GM12875 (cell line): ENCODE data around the gene LRRC61.

Experiments used
- H3K4me3 ChIP-seq: one replicate; pipeline ENCODE4 v1.5.1; 2011; ENCODE audit warnings: low read depth, low read length, control low read depth
- TF ChIP-seq, protein P1 (sequence below): IDR thresholded peaks from 2 replicates; pipeline ENCODE4 v1.5.1; 2011; ENCODE audit warnings: low read depth, mild to moderate bottlenecking, control low read depth, inconsistent platforms, low read length, moderate library complexity, borderline replicate concordance; ENCODE audit not compliant: insufficient read depth

The LRRC61 gene

DNA sequence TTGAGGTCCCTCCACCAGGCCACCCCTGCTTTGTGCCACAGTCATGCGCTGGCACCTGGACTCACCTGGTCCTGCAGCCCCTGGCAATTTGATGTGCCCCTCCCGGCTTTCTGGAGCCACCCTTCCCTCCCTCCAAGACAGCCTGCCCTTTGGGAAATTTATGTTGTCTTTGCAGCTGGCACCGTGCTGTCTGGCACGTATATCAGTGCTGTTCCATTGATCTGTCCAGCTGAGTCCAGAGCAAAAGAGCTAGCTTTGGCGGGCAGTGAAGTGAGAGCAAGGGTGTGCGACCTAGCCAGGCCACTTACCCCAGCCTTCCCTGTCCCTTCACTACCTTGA is 12.6 kb downstream of the LRRC61 start:
- H3K4me3 ChIP-seq, result no peak overlapping the region
- TF ChIP-seq, protein P1, sequence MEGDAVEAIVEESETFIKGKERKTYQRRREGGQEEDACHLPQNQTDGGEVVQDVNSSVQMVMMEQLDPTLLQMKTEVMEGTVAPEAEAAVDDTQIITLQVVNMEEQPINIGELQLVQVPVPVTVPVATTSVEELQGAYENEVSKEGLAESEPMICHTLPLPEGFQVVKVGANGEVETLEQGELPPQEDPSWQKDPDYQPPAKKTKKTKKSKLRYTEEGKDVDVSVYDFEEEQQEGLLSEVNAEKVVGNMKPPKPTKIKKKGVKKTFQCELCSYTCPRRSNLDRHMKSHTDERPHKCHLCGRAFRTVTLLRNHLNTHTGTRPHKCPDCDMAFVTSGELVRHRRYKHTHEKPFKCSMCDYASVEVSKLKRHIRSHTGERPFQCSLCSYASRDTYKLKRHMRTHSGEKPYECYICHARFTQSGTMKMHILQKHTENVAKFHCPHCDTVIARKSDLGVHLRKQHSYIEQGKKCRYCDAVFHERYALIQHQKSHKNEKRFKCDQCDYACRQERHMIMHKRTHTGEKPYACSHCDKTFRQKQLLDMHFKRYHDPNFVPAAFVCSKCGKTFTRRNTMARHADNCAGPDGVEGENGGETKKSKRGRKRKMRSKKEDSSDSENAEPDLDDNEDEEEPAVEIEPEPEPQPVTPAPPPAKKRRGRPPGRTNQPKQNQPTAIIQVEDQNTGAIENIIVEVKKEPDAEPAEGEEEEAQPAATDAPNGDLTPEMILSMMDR, result no peak

DNA sequence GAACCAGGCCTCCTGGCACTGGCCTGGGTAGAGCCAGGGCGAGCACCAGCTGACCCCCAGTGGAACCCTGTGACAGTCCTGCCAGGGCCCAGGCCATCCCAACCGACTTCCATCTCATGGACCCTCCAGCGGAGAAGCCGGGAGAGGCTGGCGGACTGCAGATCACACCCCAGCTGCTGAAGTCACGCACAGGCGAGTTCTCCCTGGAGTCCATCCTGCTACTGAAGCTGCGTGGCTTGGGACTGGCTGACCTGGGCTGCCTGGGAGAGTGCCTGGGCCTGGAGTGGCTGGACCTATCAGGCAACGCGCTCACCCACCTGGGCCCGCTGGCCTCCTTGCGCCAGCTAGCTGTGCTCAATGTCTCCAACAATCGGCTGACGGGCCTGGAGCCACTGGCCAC is 13.6 kb downstream of the LRRC61 start:
- H3K4me3 ChIP-seq, result no peak overlapping the region
- TF ChIP-seq, protein P1, result no peak

DNA sequence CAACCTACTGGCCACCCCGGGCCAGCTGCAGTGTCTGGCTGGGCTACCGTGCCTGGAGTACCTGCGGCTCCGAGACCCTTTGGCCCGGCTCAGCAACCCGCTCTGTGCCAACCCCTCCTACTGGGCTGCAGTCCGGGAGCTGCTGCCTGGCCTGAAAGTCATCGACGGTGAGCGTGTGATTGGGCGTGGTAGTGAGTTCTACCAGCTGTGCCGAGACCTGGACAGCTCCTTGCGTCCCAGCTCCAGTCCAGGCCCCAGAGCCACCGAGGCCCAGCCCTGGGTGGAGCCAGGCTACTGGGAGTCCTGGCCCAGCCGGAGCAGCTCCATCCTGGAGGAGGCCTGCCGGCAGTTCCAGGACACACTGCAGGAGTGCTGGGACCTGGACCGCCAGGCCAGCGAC is 14.0 kb downstream of the LRRC61 start:
- TF ChIP-seq, protein P1, result no peak
- no peak overlapping the region for H3K4me3 ChIP-seq

DNA sequence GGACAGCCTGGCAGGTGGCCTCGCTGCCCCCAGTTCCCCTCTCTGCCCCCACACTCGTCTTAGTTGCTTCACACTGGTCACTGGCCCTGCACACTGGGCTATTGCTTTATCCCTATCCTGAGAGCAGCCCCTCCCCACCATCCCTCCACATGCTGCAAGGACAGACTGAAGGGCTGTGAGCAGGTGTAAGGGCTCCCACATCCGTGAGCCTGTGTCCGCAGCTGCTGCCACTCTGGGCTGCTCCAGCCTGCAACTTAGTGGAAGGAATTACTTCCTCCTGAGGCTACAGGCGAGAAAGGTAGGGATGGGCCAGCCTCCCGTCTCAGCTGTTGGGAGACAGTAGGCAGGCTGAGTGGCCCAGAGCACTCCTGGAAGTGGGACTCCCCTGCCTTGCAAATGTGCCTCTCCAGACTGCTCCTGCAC is 14.5 kb downstream of the LRRC61 start:
- H3K4me3 ChIP-seq, result no peak overlapping the region
- TF ChIP-seq, protein P1, result no peak

DNA sequence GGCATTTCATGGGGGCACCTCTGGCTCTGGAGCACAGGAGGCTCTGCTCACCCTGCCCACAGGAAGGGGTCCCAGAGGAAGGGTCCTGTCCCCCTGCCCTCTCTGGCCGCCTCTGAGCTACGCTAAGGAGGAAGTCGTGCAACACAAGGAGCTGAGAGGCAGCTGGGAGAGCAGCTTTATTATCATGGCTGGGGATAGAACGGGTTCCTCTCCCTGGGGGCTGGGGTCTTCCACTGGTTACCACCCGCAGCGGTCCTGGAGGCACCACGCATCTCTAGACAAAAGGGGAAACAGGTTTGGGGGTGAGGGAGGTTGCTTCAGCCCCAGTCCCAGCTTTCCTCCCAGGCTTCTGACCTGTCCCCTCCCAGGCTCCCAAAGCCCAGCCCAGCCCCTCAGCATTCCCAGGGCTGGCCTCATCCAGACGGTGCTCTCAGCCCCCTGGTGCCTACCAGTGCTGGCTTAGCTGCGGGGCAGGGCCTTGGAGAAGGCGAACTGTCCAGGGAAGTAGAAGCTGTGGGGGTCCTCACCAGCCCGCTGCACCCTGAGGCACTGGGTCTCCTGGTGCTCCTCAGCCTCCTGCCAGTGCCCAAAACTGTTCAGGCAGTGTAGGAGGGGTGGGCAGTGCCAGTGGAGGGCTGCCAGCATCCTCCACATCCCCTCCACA is 15.1 kb downstream of the LRRC61 start:
- TF ChIP-seq, protein P1, result no peak
- H3K4me3 ChIP-seq, result no peak overlapping the region

DNA sequence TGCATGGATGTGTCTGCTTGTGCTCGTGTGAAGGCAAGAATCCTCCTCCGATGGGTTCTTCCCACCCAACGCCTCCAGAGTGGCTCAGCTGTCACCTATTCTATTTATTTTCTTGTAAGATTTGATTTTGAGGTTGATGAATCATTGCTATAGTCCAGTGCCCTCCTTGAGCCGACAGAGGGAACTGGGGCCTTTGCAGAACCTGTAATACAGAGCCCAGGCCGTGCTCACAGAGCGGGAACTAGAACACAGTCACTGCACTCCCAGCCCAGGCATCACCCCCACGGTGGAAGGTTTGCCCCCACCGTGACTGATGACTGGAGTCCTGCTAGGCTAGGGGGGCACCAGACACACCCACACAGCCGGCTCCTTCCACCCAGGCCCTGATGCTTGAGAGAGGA is 16.3 kb downstream of the LRRC61 start:
- H3K4me3 ChIP-seq, result no peak overlapping the region
- TF ChIP-seq, protein P1, result no peak

DNA sequence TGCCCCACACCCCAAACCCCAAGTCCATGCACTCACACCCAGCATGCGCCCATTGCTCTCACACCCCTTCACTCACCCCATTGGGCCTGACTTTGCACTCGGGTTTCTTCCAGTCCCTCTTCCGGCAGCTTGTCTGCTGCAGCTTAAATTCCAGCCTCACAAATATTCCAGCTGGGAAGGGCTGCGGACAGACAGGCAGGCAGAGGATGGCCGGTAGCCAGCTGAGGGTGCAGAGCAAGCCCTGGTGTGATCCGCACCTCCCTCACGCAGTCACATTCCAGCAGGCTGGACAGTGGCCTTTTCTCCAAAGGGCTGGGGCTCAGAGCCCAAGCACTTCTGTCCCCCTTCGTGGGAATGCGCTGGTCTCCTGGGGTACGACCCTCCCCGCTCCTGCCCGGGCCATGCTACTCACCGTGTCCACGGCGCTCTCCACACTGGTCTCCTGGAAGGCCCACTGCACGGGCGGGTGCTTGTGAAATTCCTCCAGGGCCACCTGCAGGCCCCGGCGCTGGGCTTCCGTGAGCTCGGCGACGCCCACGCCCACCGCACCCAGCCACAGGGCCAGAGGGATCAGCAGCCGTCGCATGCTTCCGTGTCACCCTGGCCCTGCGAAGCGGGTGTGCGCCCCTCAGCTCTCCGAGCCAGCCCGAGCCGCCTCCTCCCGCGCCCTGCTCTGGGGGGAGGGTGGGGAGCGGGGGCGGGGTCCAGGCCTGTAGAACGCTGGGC is 17.0 kb downstream of the LRRC61 start:
- TF ChIP-seq, protein P1, result no peak
- H3K4me3 ChIP-seq, result no peak overlapping the region
